Adrenal gland (tissue), 12 donors: ENCODE results near the gene STXBP1. TPM values are rescaled to one million over a fixed set of nuclear protein-coding genes. Genes with fewer than 3 reads are reported as not detected.
A peak's percentile ranks its signal among the peaks of the same experiment; 100 is the strongest.

Source experiments
- DNase-seq, 7 donors: peaks; one replicate each; pipeline ENCODE4 v3.0.0-alpha.2; 2019 to 2020
- H3K27ac ChIP-seq, 5 donors: fragments of 200-600 bp; sonication (generic) in 4 of 5; 1 replicate in 3 of 5; 2 replicates in 2 of 5; pipeline versions ENCODE4 v1.5.1 to v1.8.0; 2016 to 2020; ENCODE audit warnings: mild to moderate bottlenecking in 1 of 5
- H3K27me3 ChIP-seq: fragments of 200-600 bp; 2 replicates; pipeline ENCODE4 v1.8.0; 2021
- H3K36me3 ChIP-seq, 2 donors: fragments of 200-600 bp; replicated peaks in 1 of 2; 1 replicate in 1 of 2; 2 replicates in 1 of 2; pipeline versions ENCODE4 v1.5.1 to v1.8.0; 2018 to 2022
- H3K4me1 ChIP-seq, 2 donors: fragments of 200-600 bp; replicated peaks in 1 of 2; 1 replicate in 1 of 2; 2 replicates in 1 of 2; pipeline versions ENCODE4 v1.5.1 to v1.8.0; 2018 to 2021
- H3K4me3 ChIP-seq, 4 donors: fragments of 200-600 bp; sonication (generic) in 3 of 4; one replicate each; pipeline ENCODE4 v1.5.1; 2016 to 2018
- H3K9me3 ChIP-seq, 3 donors: fragments of 200-600 bp; sonication (generic) in 1 of 3; replicated peaks in 1 of 3; 1 replicate in 2 of 3; 2 replicates in 1 of 3; pipeline versions ENCODE4 v1.5.1 to v1.8.0; 2016 to 2021
- CTCF ChIP-seq, 6 experiments: fragments of 450-650 bp in 4 of 6; fragments of 200-600 bp in 2 of 6; sonication (generic) in 1 of 6; IDR thresholded peaks; 1 replicate in 5 of 6; 2 replicates in 1 of 6; pipeline versions ENCODE4 v1.5.1 to v1.8.0; 2016 to 2021; ENCODE audit warnings: antibody characterized with exemption in 6 of 6, mild to moderate bottlenecking in 2 of 6, moderate library complexity in 1 of 6
- POLR2A ChIP-seq, 2 donors: fragments of 450-650 bp; IDR thresholded peaks; one replicate each; pipeline ENCODE4 v1.6.1; 2017; ENCODE audit warnings: antibody characterized with exemption in 2 of 2, mild to moderate bottlenecking in 2 of 2, moderate library complexity in 1 of 2
- WGBS, 4 donors: extraction: QIAGEN DNeasy Blood & Tissue Kit in 2 of 4; methylation state at CpG; one replicate each; pipeline versions ENCODE4 v1.1.5 to v1.1.7; 2013 to 2017; 5-methylcytosine and 5-hydroxymethylcytosine counted together
- intact Hi-C, 2 donors: fragments of 100-400 bp; cut with DNase I; formaldehyde crosslinking; loops; one replicate each; pipeline versions ENCODE4 v1.14.1 to v1.15.0; 2022 to 2023
- polyA plus RNA-seq, 3 donors: library from polyadenylated mRNA; stranded (reverse); fragments of 200-250 nt in 2 of 3; fragments of 350-450 nt in 1 of 3; fragmentation: Illumina TruSeq in 1 of 3; extraction: RNeasy Lipid Tissue Mini Kit (QIAGEN cat#74804) in 1 of 3; gene quantifications; one replicate each; pipeline ENCODE4 v1.2.3, GENCODE V29; 2013 to 2014
- total RNA-seq, 9 donors: library from RNA; depleted of rRNA in 4 of 9; stranded (reverse); fragments of >200 nt in 4 of 9; fragments of 120-200 nt in 1 of 9; fragmentation: NEBNext Ultra II Directional in 1 of 9; extraction: Animal tissue kit (Norgen Biotek cat#: 25700) in 1 of 9; gene quantifications; one replicate each; pipeline versions ENCODE4 v1.1.0 to v1.2.4, GENCODE V29; 2013 to 2023
- donor health status: healthy with polysubstance abuse.
- donor health status: Bipolar disorder and iron deficiency.
- donor health status: DM: yes; HTN: yes; CAD: no.
- donor health status: DM: no; HTN: no; CAD: no.
- donor health status: DM: no; HTN: no; CAD: no.
- donor health status: DM: yes; HTN: yes; CAD: no.

The STXBP1 gene
- total and polyA plus RNA-seq, 12 donors = 15.4 to 169 (median 59.6) TPM

- DNase-seq = peak; percentile 97 to 99 (median 98)
- peak within 1 kb of the TSS; percentile 71 to 95 (median 89) for H3K27ac ChIP-seq
- peaks cover 6 to 13% of the 10 kb centered on the region in 2 donors for H3K4me1 ChIP-seq
- peaks cover 0 to 20% of the 10 kb centered on the region in 2 donors for H3K36me3 ChIP-seq
- H3K27me3 ChIP-seq = no peaks in the 10 kb centered on the region
- TF ChIP-seq POLR2A (IDR thresholded peaks at IDR 0.05) (peak; percentile 88 to 94), CTCF (IDR thresholded peaks at IDR 0.05) (peak; percentile 92 to 99 (median 98))
- H3K4me3 ChIP-seq = peak within 1 kb of the TSS; percentile 18 to 82 (median 54)
- H3K9me3 ChIP-seq = no peaks in the 10 kb centered on the region
- WGBS, 4 donors = 0 to 1% (median 0%) methylated on average over 11 to 76 of the region's 76 CpGs
- intact Hi-C loops = loop anchor here (2.0 to 10.0 kb wide), 5 partner anchors 143 to 230 kb away; no protein-coding TSS in a partner anchor
Measured at GRCh38 chr9:127734747-127735529, 122.9 kb downstream of the STXBP1 start, which contains the start of gene TOR2A. Gene TOR2A, minus strand, starts transcription at chr9:127735294. Its CDS starts 24 bp downstream, at chr9:127735270.

- no peak overlapping the region for H3K4me3 ChIP-seq
- no peak overlapping the region for H3K27ac ChIP-seq
- H3K4me1 ChIP-seq = peaks cover 6 to 18% of the 10 kb centered on the region in 2 donors
- 23 to 32% (median 27%) methylated on average over 13 to 15 of the region's 15 CpGs for WGBS, 4 donors
- no peaks in the 10 kb centered on the region for H3K9me3 ChIP-seq
- DNase-seq = no peak
- H3K36me3 ChIP-seq = peaks cover 0 to 20% of the 10 kb centered on the region in 2 donors
- TF ChIP-seq POLR2A (IDR thresholded peaks at IDR 0.05) (no peak), CTCF (IDR thresholded peaks at IDR 0.05) (no peak)
- no peaks in the 10 kb centered on the region for H3K27me3 ChIP-seq
- intact Hi-C loops = loop anchor here (2.0 to 10.0 kb wide), 3 partner anchors 145 to 231 kb away; no protein-coding TSS in a partner anchor
Measured at GRCh38 chr9:127735530-127736185, 123.6 kb downstream of the STXBP1 start.

GRCh38 chr9:127738666-127739065, 126.6 kb downstream of the STXBP1 start:
- peaks cover 6 to 29% of the 10 kb centered on the region in 2 donors for H3K4me1 ChIP-seq
- no peak overlapping the region for H3K27ac ChIP-seq
- DNase-seq = no peak
- no peaks in the 10 kb centered on the region for H3K9me3 ChIP-seq
- no peaks in the 10 kb centered on the region for H3K36me3 ChIP-seq
- no peaks in the 10 kb centered on the region for H3K27me3 ChIP-seq
- TF ChIP-seq POLR2A (IDR thresholded peaks at IDR 0.05) (no peak), CTCF (IDR thresholded peaks at IDR 0.05) (no peak)
- intact Hi-C loops = loop anchor here (5.0 to 10.0 kb wide), 2 partner anchors 184 to 234 kb away; no protein-coding TSS in a partner anchor
- no peak overlapping the region for H3K4me3 ChIP-seq
- 77 to 88% (median 84%) methylated on average over 5 to 13 of the region's 13 CpGs for WGBS, 4 donors
